Activated T-helper 1 cell treated with anti-CD3 and anti-CD28 coated beads, Interleukin-12 subunit alpha, Interleukin-12 subunit beta, Interleukin-2, Interleukin-4 antibody, amounts not matched to agents 30 ng/mL and 10 ng/mL and 1 ng/mL, durations not matched to agents 14 hours and 24 hours and 36 hours (primary cell): ENCODE data around the gene DGAT2. TPM values are rescaled to one million over a fixed set of nuclear protein-coding genes. Genes with fewer than 3 reads are reported as not detected.
"Not testable (repeated sequence)": the region's sequence is repeated elsewhere in the genome, so short reads cannot be mapped to it uniquely, and the experiment has no call there.

ENCODE experiments used
- DNase-seq: peaks from one replicate; pipeline ENCODE4 v3.0.0; 2021; ENCODE audit warnings: low spot score
- H3K27ac Mint-ChIP-seq: one replicate; pipeline ENCODE4 v1.8.0; 2021; ENCODE audit warnings: mild to moderate bottlenecking, mixed read lengths
- H3K27me3 Mint-ChIP-seq: one replicate; pipeline ENCODE4 v1.8.0; 2022; ENCODE audit warnings: mild to moderate bottlenecking, moderate library complexity, mixed read lengths; ENCODE audit not compliant: insufficient read depth
- H3K36me3 Mint-ChIP-seq: one replicate; pipeline ENCODE4 v1.8.0; 2021; ENCODE audit warnings: low read depth, mixed read lengths
- H3K4me1 Mint-ChIP-seq: one replicate; pipeline ENCODE4 v1.8.0; 2021; ENCODE audit warnings: low read depth, mixed read lengths
- H3K4me3 Mint-ChIP-seq: one replicate; pipeline ENCODE4 v1.8.0; 2021; ENCODE audit warnings: mild to moderate bottlenecking, moderate library complexity, mixed read lengths
- H3K9me3 Mint-ChIP-seq: one replicate; pipeline ENCODE4 v1.8.0; 2021; ENCODE audit warnings: mixed read lengths
- intact Hi-C: fragments of 100-400 bp; cut with micrococcal nuclease; formaldehyde crosslinking; loops from one replicate; pipeline ENCODE4 v1.15.1; 2024
- total RNA-seq: library from RNA; stranded (reverse); gene quantifications from 2 replicates; pipeline ENCODE4 v1.2.3, GENCODE V29; 2022

DGAT2 gene
- total RNA-seq, 1 donor from 2014 or later = 9.8 TPM

- peaks cover 20% of the 10 kb centered on the region for H3K27me3 Mint-ChIP-seq
- no peak overlapping the region for H3K27ac Mint-ChIP-seq
- H3K36me3 Mint-ChIP-seq = no peaks in the 10 kb centered on the region
- intact Hi-C loops = no loop called here
- H3K9me3 Mint-ChIP-seq = no peaks in the 10 kb centered on the region
- no peak for DNase-seq
- H3K4me1 Mint-ChIP-seq = peaks cover 4% of the 10 kb centered on the region
- no peak overlapping the region for H3K4me3 Mint-ChIP-seq
Measured at GRCh38 chr11:75735181-75735845, 33.3 kb upstream of the DGAT2 start.

- no peak for DNase-seq
- intact Hi-C loops = no loop called here
- Mint-ChIP-seq H3K4me1 (peaks cover 4% of the 10 kb centered on the region), H3K9me3 (no peaks in the 10 kb centered on the region), H3K4me3 (no peak overlapping the region), H3K27me3 (peaks cover 27% of the 10 kb centered on the region), H3K27ac (no peak overlapping the region), H3K36me3 (no peaks in the 10 kb centered on the region)
Measured at GRCh38 chr11:75737314-75737713, 31.3 kb upstream of the DGAT2 start.

- H3K4me3 Mint-ChIP-seq = no peak overlapping the region
- H3K27ac Mint-ChIP-seq = no peak overlapping the region
- intact Hi-C loops = no loop called here
- no peaks in the 10 kb centered on the region for H3K36me3 Mint-ChIP-seq
- peaks cover 38% of the 10 kb centered on the region for H3K27me3 Mint-ChIP-seq
- no peak for DNase-seq
- H3K9me3 Mint-ChIP-seq = no peaks in the 10 kb centered on the region
- no peaks in the 10 kb centered on the region for H3K4me1 Mint-ChIP-seq
Measured at GRCh38 chr11:75740681-75741080, 27.9 kb upstream of the DGAT2 start.

GRCh38 chr11:75743159-75743558 lies 25.4 kb upstream of the DGAT2 start:
- H3K27ac Mint-ChIP-seq, H3K4me1 Mint-ChIP-seq, H3K9me3 Mint-ChIP-seq, H3K4me3 Mint-ChIP-seq, DNase-seq, intact Hi-C loops, H3K36me3 Mint-ChIP-seq: not testable (repeated sequence)
- H3K27me3 Mint-ChIP-seq = peaks cover 29% of the 10 kb centered on the region

DNA sequence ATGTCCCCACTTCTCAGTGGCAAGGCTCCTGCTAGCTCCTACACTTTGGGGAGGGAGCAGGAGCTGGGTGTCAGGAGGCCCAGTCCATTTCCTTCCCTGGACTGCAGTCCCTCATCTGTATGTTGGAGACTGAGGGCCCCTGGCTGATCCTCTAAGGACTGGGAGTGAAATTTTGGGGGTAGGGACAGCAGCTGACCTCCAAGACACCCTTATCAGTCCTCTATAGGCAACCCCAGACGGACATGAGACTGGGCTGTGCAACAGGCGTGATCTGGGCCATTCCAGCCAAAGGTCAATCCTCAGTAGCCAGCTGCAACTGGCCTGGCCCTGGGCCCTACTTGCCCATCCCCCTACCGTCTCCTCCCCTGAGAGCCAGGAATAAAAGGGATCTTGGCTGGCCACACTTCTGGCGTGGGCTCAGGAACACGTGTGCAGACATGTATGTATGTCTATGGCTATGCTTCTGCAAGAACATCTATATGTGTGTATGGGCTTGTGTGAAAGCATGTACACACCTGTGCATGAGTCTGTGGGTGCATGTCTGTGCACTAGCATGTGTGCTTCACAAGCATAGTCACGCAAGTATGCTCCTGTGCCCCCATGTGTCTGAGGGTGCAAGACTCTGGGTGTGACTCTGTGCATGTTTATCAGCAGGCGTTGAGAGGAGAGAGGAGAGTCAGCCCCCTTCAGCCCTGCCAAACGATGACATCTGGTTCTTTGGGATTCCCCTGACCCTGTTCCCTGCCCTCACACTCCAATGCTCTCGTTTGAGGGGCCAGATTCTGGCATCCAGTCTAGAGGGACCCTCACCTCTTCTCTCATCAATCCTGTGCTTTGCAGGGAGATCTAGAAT lies 24.6 kb upstream of the DGAT2 start:
- Mint-ChIP-seq H3K27ac (no peak overlapping the region), H3K36me3 (no peaks in the 10 kb centered on the region), H3K4me3 (no peak overlapping the region), H3K27me3 (peaks cover 24% of the 10 kb centered on the region), H3K9me3 (no peaks in the 10 kb centered on the region), H3K4me1 (no peaks in the 10 kb centered on the region)
- intact Hi-C loops = no loop called here
- DNase-seq = no peak

- Mint-ChIP-seq H3K27ac (no peak overlapping the region), H3K27me3 (peaks cover 19% of the 10 kb centered on the region), H3K4me1 (no peaks in the 10 kb centered on the region), H3K36me3 (no peaks in the 10 kb centered on the region), H3K4me3 (no peak overlapping the region), H3K9me3 (no peaks in the 10 kb centered on the region)
- intact Hi-C loops = no loop called here
- no peak for DNase-seq
Measured at GRCh38 chr11:75745807-75746206, 22.8 kb upstream of the DGAT2 start.

DNA sequence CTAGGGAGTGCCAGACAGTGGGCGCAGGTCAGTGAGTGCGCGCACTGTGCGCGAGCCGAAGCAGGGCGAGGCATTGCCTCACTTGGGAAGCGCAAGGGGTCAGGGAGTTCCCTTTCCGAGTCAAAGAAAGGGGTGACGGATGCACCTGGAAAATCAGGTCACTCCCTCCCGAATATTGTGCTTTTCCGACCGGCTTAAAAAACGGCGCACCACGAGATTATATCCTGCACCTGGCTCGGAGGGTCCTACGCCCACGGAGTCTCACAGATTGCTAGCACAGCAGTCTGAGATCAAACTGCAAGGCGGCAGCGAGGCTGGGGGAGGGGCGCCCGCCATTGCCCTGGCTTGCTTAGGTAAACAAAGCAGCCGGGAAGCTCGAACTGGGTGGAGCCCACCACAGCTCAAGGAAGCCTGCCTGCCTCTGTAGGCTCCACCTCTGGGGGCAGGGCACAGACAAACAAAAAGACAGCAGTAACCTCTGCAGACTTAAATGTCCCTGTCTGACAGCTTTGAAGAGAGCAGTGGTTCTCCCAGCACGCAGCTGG lies 19.8 kb upstream of the DGAT2 start:
- H3K27ac Mint-ChIP-seq, H3K27me3 Mint-ChIP-seq, H3K36me3 Mint-ChIP-seq, H3K4me3 Mint-ChIP-seq, DNase-seq, H3K4me1 Mint-ChIP-seq, H3K9me3 Mint-ChIP-seq, intact Hi-C loops: not testable (repeated sequence)

- intact Hi-C loops, H3K4me3 Mint-ChIP-seq, H3K36me3 Mint-ChIP-seq, H3K27ac Mint-ChIP-seq, H3K27me3 Mint-ChIP-seq, H3K9me3 Mint-ChIP-seq, H3K4me1 Mint-ChIP-seq, DNase-seq: not testable (repeated sequence)
Measured at GRCh38 chr11:75754933-75755332, 13.6 kb upstream of the DGAT2 start.

DNA sequence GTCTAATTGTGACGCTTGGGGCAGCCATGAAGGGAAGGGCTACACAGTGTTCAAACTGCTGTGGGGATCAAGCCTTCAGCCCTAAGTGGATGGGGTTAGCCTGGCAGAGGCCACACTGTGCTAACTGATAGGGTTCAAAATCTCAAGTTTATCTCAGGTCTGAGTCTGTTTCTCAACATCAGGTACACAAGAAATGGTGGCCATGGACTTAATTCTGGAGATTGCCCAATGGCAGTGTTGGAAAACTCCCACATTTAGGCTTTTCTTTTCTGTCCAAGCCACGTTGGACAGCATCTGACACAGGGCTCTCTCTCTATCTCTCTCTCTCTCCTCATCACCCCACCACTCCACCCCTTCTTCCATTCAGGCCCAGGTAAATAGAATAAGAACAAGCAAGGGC lies 10.9 kb upstream of the DGAT2 start:
- intact Hi-C loops = no loop called here
- Mint-ChIP-seq H3K27me3 (peaks cover 5% of the 10 kb centered on the region), H3K4me1 (peaks cover 6% of the 10 kb centered on the region), H3K4me3 (no peak overlapping the region), H3K27ac (no peak overlapping the region), H3K9me3 (no peaks in the 10 kb centered on the region), H3K36me3 (no peaks in the 10 kb centered on the region)
- no peak for DNase-seq

DNA sequence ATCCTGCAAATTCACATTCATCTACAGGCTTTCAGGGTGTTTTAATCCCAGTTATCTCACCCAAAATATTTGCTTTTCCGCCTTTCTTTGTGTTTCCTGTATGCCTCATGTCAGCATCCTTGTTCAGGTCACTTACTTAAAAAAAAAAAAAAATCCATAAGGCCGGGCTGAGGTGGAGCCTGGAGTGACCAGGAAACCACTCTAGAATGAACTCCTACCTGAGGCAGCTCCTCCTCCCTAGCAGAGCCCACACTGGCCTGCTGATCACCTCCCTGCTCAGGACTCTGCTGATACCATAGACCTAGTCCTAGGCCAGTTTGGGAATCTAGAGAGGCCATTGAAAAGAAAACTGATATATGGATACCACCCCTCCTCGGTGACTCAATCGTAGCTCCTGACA lies 8.7 kb upstream of the DGAT2 start:
- no peaks in the 10 kb centered on the region for H3K36me3 Mint-ChIP-seq

DNA sequence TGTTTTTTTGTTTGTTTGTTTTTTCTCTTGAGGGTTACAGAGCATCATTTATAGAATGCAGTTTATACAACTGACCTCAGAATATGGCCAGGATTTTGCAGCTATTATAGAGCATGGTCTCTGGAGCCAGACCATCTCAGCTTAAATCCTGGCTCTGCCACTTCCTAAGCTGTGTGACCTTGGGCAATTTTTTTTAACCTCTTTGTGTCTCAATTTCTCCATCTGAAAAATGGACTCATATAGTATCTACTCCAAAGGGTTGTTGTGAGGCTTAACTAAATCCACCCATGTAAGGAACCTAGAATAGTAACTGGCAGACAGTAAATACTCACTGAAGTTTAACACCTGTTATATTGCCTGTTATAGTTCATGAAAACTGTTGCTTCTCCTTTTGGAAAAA lies 8.3 kb upstream of the DGAT2 start:
- intact Hi-C loops = no loop called here
- Mint-ChIP-seq H3K36me3 (no peaks in the 10 kb centered on the region), H3K9me3 (no peaks in the 10 kb centered on the region)

More for the DNA sequence above, 8.7 kb upstream of the DGAT2 start:
- Mint-ChIP-seq H3K4me3 (no peak overlapping the region), H3K9me3 (no peaks in the 10 kb centered on the region), H3K27me3 (peaks cover 2% of the 10 kb centered on the region), H3K4me1 (peaks cover 6% of the 10 kb centered on the region), H3K27ac (no peak overlapping the region)
- no peak for DNase-seq
- intact Hi-C loops = no loop called here

GRCh38 chr11:75760710-75761493 lies 7.7 kb upstream of the DGAT2 start:
- no peak for DNase-seq
- Mint-ChIP-seq H3K9me3 (no peaks in the 10 kb centered on the region), H3K4me3 (no peak overlapping the region), H3K4me1 (no peaks in the 10 kb centered on the region), H3K27me3 (no peaks in the 10 kb centered on the region), H3K27ac (no peak overlapping the region), H3K36me3 (no peaks in the 10 kb centered on the region)
- intact Hi-C loops = no loop called here

More for the DNA sequence above, 8.3 kb upstream of the DGAT2 start:
- Mint-ChIP-seq H3K27ac (no peak overlapping the region), H3K4me3 (no peak overlapping the region), H3K4me1 (peaks cover 3% of the 10 kb centered on the region), H3K27me3 (peaks cover 2% of the 10 kb centered on the region)
- DNase-seq = no peak

DNA sequence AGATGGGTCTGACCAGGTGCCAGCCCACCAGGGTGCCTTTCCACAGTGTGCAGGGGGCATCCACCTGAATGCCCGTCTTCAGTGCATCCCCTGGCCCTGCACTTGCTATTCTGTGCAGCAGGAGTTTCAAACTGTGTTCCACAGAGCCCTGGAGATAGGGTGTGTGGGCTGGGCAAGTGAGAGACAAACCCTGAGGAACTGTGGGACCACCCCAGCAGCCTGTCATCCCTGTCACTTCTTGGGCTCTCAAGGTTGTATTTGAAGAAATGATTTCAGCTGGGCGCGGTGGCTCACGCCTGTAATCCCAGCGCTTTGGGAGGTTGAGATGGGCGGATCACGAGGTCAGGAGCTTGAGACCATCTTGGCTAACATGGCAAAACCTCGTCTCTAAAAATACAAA lies 6.4 kb upstream of the DGAT2 start:
- no peak for DNase-seq
- Mint-ChIP-seq H3K36me3 (no peaks in the 10 kb centered on the region), H3K4me1 (peaks cover 9% of the 10 kb centered on the region), H3K27me3 (no peaks in the 10 kb centered on the region), H3K4me3 (no peak overlapping the region), H3K27ac (no peak overlapping the region), H3K9me3 (no peaks in the 10 kb centered on the region)
- intact Hi-C loops = no loop called here
